Epithelial cell of proximal tubule (primary cell): ENCODE measurements around the gene AAK1. TPM values are rescaled to one million over a fixed set of nuclear protein-coding genes. Genes with fewer than 3 reads are reported as not detected.

Source experiments
- DNase-seq: peaks from one replicate; pipeline ENCODE4 v3.0.0-alpha.2; 2011; ENCODE audit warnings: low read depth
- H3K4me3 ChIP-seq: 2 replicates; pipeline ENCODE4 v1.5.1; 2011; ENCODE audit warnings: low read depth, mild to moderate bottlenecking, low read length
- CTCF ChIP-seq: conservative IDR thresholded peaks from 2 replicates; pipeline ENCODE4 v1.5.1; 2012; ENCODE audit warnings: low read depth, mild to moderate bottlenecking, low read length
- total RNA-seq: library from RNA; depleted of rRNA; stranded (reverse); fragments of >200 nt; gene quantifications from 2 replicates; pipeline ENCODE4 v1.2.3, GENCODE V29; 2015

AAK1 gene
- total RNA-seq, 1 donor from 2014 or later, result 32.2 TPM

GRCh38 chr2:69570474-69570873 lies 73.1 kb downstream of the AAK1 start:
- DNase-seq, result no peak
- no peak for TF ChIP-seq CTCF
- no peak overlapping the region for H3K4me3 ChIP-seq

GRCh38 chr2:69567909-69568300 lies 75.6 kb downstream of the AAK1 start:
- no peak overlapping the region for H3K4me3 ChIP-seq
- DNase-seq, result no peak
- TF ChIP-seq CTCF, result no peak

- DNase-seq, result no peak
- no peak for TF ChIP-seq CTCF
- no peak overlapping the region for H3K4me3 ChIP-seq
Observed at GRCh38 chr2:69567157-69567908, 76.2 kb downstream of the AAK1 start.

GRCh38 chr2:69566669-69567068 lies 76.9 kb downstream of the AAK1 start:
- no peak for TF ChIP-seq CTCF
- no peak for DNase-seq
- no peak overlapping the region for H3K4me3 ChIP-seq

GRCh38 chr2:69565431-69565839 lies 78.1 kb downstream of the AAK1 start:
- H3K4me3 ChIP-seq, result no peak overlapping the region
- TF ChIP-seq CTCF, result peak; percentile 85
- no peak for DNase-seq

GRCh38 chr2:69564604-69565003 lies 78.9 kb downstream of the AAK1 start:
- no peak overlapping the region for H3K4me3 ChIP-seq
- TF ChIP-seq CTCF, result no peak
- DNase-seq, result no peak

- H3K4me3 ChIP-seq, result no peak overlapping the region
- TF ChIP-seq CTCF, result no peak
- DNase-seq, result no peak
Observed at GRCh38 chr2:69563021-69563420, 80.5 kb downstream of the AAK1 start.
